NB4 (cell line): ENCODE results near the gene SRPK1.

Source experiments
- DNase-seq: peaks from one replicate; pipeline ENCODE4 v3.0.0; 2010; ENCODE audit warnings: low read depth
- H3K4me3 ChIP-seq: one replicate; pipeline ENCODE4 v1.5.1; 2011; ENCODE audit warnings: mild to moderate bottlenecking, low read depth, low read length, moderate library complexity
- CTCF ChIP-seq: IDR thresholded peaks from one replicate; pipeline ENCODE4 v1.5.1; 2012; ENCODE audit warnings: low read depth, low read length
- MYC ChIP-seq: IDR thresholded peaks from 2 replicates; pipeline ENCODE4 v1.6.1; 2011; ENCODE audit warnings: low read depth, low read length
- POLR2A ChIP-seq: IDR thresholded peaks from 2 replicates; pipeline ENCODE4 v1.6.1; 2011; ENCODE audit warnings: mild to moderate bottlenecking; ENCODE audit not compliant: insufficient read length; ENCODE audit errors: extremely low read depth
- TF ChIP-seq, protein P1 (sequence below): IDR thresholded peaks from 2 replicates; pipeline ENCODE4 v1.6.1; 2011; ENCODE audit warnings: low read depth, low read length

Gene SRPK1

DNA sequence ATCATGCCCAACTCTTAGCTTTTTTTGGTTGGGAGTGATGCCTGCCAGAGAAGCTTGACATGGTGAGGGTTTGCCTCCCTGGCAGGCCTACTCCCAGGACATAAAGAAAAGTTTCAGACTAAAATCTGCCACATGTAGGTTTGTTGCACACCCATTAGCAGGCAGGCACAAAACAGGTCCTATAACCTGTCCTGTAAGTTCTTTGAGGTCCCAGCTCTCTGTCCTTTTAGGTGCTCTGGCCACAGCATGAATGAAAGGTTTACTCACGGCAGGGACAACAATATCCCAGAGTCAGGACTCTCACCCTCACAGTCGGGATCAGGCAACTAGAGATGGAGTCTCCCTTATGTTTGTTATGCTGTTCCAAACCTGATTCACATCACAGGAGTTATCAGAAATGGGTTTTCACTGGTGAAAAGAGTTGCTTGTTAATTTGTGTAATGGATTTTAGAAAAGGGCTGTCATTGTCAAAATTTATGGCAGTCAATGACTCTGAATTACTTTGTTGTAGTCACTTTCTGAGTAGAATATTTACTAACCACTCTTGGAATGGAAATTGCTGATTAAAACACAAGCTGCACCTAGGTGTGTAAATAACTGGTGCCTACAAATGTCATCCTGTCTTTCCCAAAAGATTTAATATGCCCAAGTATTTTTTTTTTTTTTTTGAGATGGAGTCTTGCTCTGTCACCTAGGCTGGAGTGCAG lies 5.8 kb upstream of the SRPK1 start:
- TF ChIP-seq, protein P1, sequence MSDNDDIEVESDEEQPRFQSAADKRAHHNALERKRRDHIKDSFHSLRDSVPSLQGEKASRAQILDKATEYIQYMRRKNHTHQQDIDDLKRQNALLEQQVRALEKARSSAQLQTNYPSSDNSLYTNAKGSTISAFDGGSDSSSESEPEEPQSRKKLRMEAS, result no peak
- TF ChIP-seq POLR2A (no peak), CTCF (no peak), MYC (no peak)
- DNase-seq, result no peak
- H3K4me3 ChIP-seq, result no peak overlapping the region

DNA sequence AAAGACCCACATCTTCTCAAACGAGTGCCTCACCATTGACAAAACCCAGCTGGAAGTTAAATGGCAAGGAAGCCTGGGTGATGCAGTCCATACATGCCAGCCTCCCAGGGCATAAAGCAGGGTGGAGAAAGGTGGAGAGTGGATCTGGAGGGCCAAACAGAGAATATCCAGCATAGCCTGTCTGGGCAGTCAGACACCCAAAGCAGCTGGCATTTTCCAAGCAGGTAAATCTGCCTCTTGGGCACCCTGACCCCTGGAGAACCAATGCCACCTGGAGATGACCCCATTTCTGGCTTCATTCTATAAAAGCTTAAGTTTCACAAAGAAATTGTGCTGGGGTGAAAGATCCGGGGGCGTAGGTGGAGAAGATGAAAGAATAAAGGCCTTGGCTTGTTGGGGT lies 5.1 kb upstream of the SRPK1 start:
- no peak for TF ChIP-seq CTCF
- TF ChIP-seq, protein P1, result no peak
- TF ChIP-seq MYC, result no peak
- TF ChIP-seq POLR2A, result no peak
- no peak for DNase-seq
- no peak overlapping the region for H3K4me3 ChIP-seq

DNA sequence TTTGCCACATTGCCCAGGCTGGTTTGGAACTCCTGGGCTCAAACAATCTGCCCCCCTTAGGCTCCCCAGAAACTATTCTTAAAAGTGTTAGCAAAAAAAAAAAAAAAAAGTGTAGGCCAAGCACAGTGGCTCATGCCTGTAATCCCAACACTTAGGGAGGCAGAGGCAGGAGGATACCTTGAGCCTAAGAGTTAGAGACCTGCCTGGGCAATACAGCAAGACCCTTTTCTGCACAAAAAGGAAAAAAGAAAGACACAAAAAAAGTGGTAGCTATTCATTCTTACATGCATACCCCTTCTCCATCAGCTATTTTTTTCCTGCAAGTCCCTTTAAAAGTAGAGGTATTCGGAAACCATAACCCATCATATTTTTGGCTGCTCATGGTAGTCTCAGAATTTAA lies 3.2 kb upstream of the SRPK1 start:
- H3K4me3 ChIP-seq, result no peak overlapping the region
- TF ChIP-seq CTCF, result no peak
- no peak for TF ChIP-seq POLR2A
- no peak for TF ChIP-seq MYC
- TF ChIP-seq, protein P1, result no peak
- DNase-seq, result no peak

GRCh38 chr6:35922139-35922554 lies 1.2 kb upstream of the SRPK1 start:
- no peak for DNase-seq

More at GRCh38 chr6:35922139-35922554, 1.2 kb upstream of the SRPK1 start:
- peak overlapping the region; percentile 83 for H3K4me3 ChIP-seq
- TF ChIP-seq, protein P1, result no peak
- TF ChIP-seq POLR2A (no peak), MYC (no peak), CTCF (no peak)
